ENCODE results near the gene CYB5R3.
"Not testable (repeated sequence)": the region's sequence is repeated elsewhere in the genome, so short reads cannot be mapped to it uniquely, and the experiment has no call there.

DNA sequence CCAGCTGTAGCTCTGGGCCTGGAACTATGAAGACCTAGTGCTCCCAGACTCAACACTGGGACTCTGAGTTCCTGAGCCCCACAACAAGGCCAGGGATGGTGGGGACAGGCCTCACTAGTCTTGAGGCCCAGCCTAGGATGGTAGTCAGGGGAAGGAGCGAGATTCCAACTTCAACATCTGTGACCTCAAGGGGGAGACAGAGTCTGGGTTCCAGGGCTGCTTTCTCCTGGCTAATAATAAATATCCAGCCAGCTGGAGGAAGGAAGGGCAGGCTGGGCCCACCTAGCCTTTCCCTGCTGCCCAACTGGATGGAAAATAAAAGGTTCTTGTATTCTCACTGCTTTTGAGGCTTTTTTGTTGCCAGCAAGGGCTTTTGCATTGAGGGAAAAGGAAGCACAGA, 75.1 kb downstream of the CYB5R3 start:
- TF ChIP-seq CTCF (IDR thresholded peaks at IDR 0.05); ZFX (IDR thresholded peaks at IDR 0.05; ENCODE audit: borderline replicate concordance): not testable (repeated sequence)

All from 22Rv1 (cell line).